Neural progenitor cell (in vitro differentiated cells): Measurements from ENCODE around the gene ASTN1. TPM values are rescaled to one million over a fixed set of nuclear protein-coding genes. Genes with fewer than 3 reads are reported as not detected.
A peak's percentile ranks its signal among the peaks of the same experiment; 100 is the strongest.

ENCODE experiments used
- DNase-seq: peaks from one replicate; pipeline ENCODE4 v3.0.0-alpha.2; 2016; ENCODE audit warnings: low spot score
- H2AFZ ChIP-seq: fragments of 200-600 bp; sonication (generic); replicated peaks from 2 replicates; pipeline ENCODE4 v1.6.1; 2016; ENCODE audit warnings: antibody characterized with exemption
- H3F3A ChIP-seq: fragments of 200-600 bp; sonication (generic); 2 replicates; pipeline ENCODE4 v1.6.1; 2016; ENCODE audit warnings: antibody characterized with exemption, low read depth
- H3K27ac ChIP-seq: fragments of 200-600 bp; sonication (generic); 2 replicates; pipeline ENCODE4 v1.5.1; 2016; ENCODE audit warnings: mild to moderate bottlenecking
- H3K27me3 ChIP-seq: fragments of 200-600 bp; sonication (generic); 2 replicates; pipeline ENCODE4 v1.6.1; 2016; ENCODE audit warnings: mild to moderate bottlenecking, moderate library complexity
- H3K36me3 ChIP-seq: fragments of 200-600 bp; sonication (generic); 2 replicates; pipeline ENCODE4 v1.5.1; 2016
- H3K4me1 ChIP-seq: fragments of 200-600 bp; sonication (generic); 2 replicates; pipeline ENCODE4 v1.6.1; 2016; ENCODE audit warnings: mixed run types
- H3K4me2 ChIP-seq: fragments of 200-600 bp; sonication (generic); 2 replicates; pipeline ENCODE4 v1.6.1; 2016
- H3K4me3 ChIP-seq: fragments of 200-600 bp; sonication (generic); 2 replicates; pipeline ENCODE4 v1.5.1; 2016
- H3K79me2 ChIP-seq: fragments of 200-600 bp; sonication (generic); 2 replicates; pipeline ENCODE4 v1.6.1; 2016; ENCODE audit warnings: low read depth
- H3K9ac ChIP-seq: fragments of 200-600 bp; sonication (generic); 2 replicates; pipeline ENCODE4 v1.6.1; 2016
- H3K9me3 ChIP-seq: fragments of 200-600 bp; sonication (generic); 2 replicates; pipeline ENCODE4 v1.5.1; 2016; ENCODE audit warnings: low read depth
- H4K20me1 ChIP-seq: fragments of 200-600 bp; sonication (generic); 2 replicates; pipeline ENCODE4 v1.6.1; 2016; ENCODE audit warnings: low read depth
- H3K27ac Mint-ChIP-seq: 3 replicates; pipeline ENCODE4 v1.8.0; 2021; ENCODE audit warnings: mixed read lengths
- H3K27me3 Mint-ChIP-seq: 2 replicates; pipeline ENCODE4 v1.8.0; 2022; ENCODE audit warnings: low read depth, mild to moderate bottlenecking, inconsistent platforms, moderate library complexity, mixed read lengths; ENCODE audit not compliant: insufficient read depth
- H3K36me3 Mint-ChIP-seq: 3 replicates; pipeline ENCODE4 v1.8.0; 2021; ENCODE audit warnings: mixed read lengths
- H3K4me1 Mint-ChIP-seq: 3 replicates; pipeline ENCODE4 v1.8.0; 2021; ENCODE audit warnings: mixed read lengths
- H3K4me3 Mint-ChIP-seq: 3 replicates; pipeline ENCODE4 v1.8.0; 2021; ENCODE audit warnings: mild to moderate bottlenecking, moderate library complexity, mixed read lengths
- H3K9me3 Mint-ChIP-seq: 3 replicates; pipeline ENCODE4 v1.8.0; 2020; ENCODE audit warnings: mixed read lengths
- EZH2 ChIP-seq: fragments of 200-600 bp; sonication (generic); IDR thresholded peaks from 2 replicates; pipeline ENCODE4 v1.6.1; 2017; ENCODE audit warnings: antibody characterized with exemption, mild to moderate bottlenecking, moderate library complexity
- EZH2phosphoT487 ChIP-seq: fragments of 200-600 bp; sonication (generic); IDR thresholded peaks from 2 replicates; pipeline ENCODE4 v1.6.1; 2017; ENCODE audit warnings: antibody characterized with exemption
- total RNA-seq: library from RNA; depleted of rRNA; stranded (reverse); fragments of >200 nt; gene quantifications from 2 replicates; pipeline ENCODE4 v1.2.3, GENCODE V29; 2015; ENCODE audit warnings: low replicate concordance
- TF ChIP-seq, protein P1 (sequence below): fragments of 200-600 bp; sonication (generic); IDR thresholded peaks from 2 replicates; pipeline ENCODE4 v1.5.1; 2017; ENCODE audit warnings: antibody characterized with exemption, mild to moderate bottlenecking

The ASTN1 gene
- total RNA-seq, 1 donor from 2014 or later: 7.7 TPM

DNA sequence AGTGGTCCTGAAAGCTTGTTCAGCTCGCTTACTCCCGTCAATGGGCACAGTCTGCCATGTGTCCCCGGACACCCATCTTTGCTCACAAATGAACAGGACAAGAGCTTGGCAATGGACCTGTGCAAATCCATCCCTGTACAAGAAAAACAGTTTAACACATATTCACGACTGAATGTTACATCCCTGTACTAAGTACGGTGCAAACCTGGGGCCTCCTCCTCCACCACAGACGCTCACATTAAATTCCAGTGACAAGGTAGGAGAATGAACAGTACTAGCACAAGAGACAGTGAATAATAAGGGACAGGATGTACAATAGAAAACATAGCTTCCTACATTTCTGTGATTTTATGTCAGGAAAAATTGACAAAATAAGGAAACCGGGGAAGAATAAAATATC is 187.7 kb downstream of the ASTN1 start:
- no peaks in the 10 kb centered on the region for H3K9me3 ChIP-seq
- no peaks in the 10 kb centered on the region for H3K36me3 ChIP-seq
- no peak for DNase-seq
- H3K36me3 Mint-ChIP-seq: no peaks in the 10 kb centered on the region
- no peak overlapping the region for H2AFZ ChIP-seq
- TF ChIP-seq EZH2phosphoT487 (no peak), EZH2 (no peak)
- TF ChIP-seq, protein P1, sequence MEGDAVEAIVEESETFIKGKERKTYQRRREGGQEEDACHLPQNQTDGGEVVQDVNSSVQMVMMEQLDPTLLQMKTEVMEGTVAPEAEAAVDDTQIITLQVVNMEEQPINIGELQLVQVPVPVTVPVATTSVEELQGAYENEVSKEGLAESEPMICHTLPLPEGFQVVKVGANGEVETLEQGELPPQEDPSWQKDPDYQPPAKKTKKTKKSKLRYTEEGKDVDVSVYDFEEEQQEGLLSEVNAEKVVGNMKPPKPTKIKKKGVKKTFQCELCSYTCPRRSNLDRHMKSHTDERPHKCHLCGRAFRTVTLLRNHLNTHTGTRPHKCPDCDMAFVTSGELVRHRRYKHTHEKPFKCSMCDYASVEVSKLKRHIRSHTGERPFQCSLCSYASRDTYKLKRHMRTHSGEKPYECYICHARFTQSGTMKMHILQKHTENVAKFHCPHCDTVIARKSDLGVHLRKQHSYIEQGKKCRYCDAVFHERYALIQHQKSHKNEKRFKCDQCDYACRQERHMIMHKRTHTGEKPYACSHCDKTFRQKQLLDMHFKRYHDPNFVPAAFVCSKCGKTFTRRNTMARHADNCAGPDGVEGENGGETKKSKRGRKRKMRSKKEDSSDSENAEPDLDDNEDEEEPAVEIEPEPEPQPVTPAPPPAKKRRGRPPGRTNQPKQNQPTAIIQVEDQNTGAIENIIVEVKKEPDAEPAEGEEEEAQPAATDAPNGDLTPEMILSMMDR: no peak
- H3K27ac ChIP-seq: no peak overlapping the region
- H3K4me1 ChIP-seq: peaks cover 6% of the 10 kb centered on the region
- no peak overlapping the region for H3K4me3 Mint-ChIP-seq
- H3F3A ChIP-seq: no peaks in the 10 kb centered on the region
- no peaks in the 10 kb centered on the region for H3K9me3 Mint-ChIP-seq
- H3K27me3 Mint-ChIP-seq: peaks cover 4% of the 10 kb centered on the region
- peaks cover 11% of the 10 kb centered on the region for H3K4me1 Mint-ChIP-seq
- H3K27me3 ChIP-seq: no peaks in the 10 kb centered on the region
- no peak overlapping the region for H3K27ac Mint-ChIP-seq
- H3K79me2 ChIP-seq: no peaks in the 10 kb centered on the region
- H3K4me3 ChIP-seq: no peak overlapping the region
- H3K4me2 ChIP-seq: no peak overlapping the region
- no peaks in the 10 kb centered on the region for H4K20me1 ChIP-seq
- no peak overlapping the region for H3K9ac ChIP-seq

DNA sequence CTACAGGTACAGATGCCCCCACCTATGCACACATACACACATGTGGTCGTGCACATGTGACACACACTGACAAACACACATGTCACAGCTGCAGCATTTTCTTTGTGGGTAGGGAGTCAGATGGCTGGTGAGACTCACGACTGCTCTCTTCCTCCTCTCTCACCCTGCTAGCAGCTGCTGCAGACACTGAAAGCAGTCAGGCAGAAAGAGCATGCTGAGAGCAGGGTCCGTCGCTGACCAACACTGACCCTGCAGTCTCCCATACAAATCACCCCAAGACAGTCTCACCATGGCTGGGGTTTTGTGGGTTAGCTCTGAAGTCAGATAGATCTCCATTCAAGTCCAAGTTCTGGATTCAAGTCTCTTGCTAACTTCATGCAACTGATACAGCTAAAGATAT is 188.3 kb downstream of the ASTN1 start:
- Histone ChIP-seq H3K9ac (no peak overlapping the region), H2AFZ (no peak overlapping the region), H4K20me1 (no peaks in the 10 kb centered on the region), H3K4me2 (no peak overlapping the region), H3K79me2 (no peaks in the 10 kb centered on the region), H3K4me3 (no peak overlapping the region), H3K9me3 (no peaks in the 10 kb centered on the region), H3K27me3 (no peaks in the 10 kb centered on the region), H3K36me3 (no peaks in the 10 kb centered on the region), H3F3A (no peaks in the 10 kb centered on the region), H3K4me1 (peaks cover 6% of the 10 kb centered on the region), H3K27ac (no peak overlapping the region)
- H3K9me3 Mint-ChIP-seq: no peaks in the 10 kb centered on the region
- H3K27me3 Mint-ChIP-seq: peaks cover 4% of the 10 kb centered on the region
- H3K4me3 Mint-ChIP-seq: no peak overlapping the region
- no peak overlapping the region for H3K27ac Mint-ChIP-seq
- no peaks in the 10 kb centered on the region for H3K36me3 Mint-ChIP-seq
- peaks cover 11% of the 10 kb centered on the region for H3K4me1 Mint-ChIP-seq
- TF ChIP-seq EZH2phosphoT487 (no peak), EZH2 (no peak)
- TF ChIP-seq, protein P1: no peak
- DNase-seq: peak; percentile 39

DNA sequence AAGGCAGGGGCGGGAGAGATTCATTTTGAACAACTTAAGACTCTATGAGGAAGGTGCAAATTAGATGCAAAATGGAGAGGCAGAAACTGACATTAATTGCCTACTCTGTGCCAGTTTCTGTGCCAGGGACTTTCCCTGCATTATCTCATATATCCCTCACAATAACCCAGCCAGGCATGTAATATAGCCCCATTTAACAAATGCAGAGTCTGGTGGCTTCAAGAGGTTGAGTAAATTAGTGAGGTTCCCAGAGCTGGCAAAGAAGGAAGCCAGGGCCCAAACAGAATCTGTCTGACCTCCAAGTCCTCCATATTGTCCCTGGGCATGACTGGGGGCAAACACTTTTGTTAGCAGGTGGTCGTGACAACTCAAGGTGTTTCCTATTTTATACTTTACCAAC is 199.8 kb downstream of the ASTN1 start:
- Histone ChIP-seq H3F3A (no peaks in the 10 kb centered on the region), H3K9me3 (no peaks in the 10 kb centered on the region), H4K20me1 (no peaks in the 10 kb centered on the region), H3K4me2 (no peak overlapping the region), H3K36me3 (no peaks in the 10 kb centered on the region), H3K9ac (no peak overlapping the region), H2AFZ (no peak overlapping the region), H3K27me3 (no peaks in the 10 kb centered on the region), H3K4me1 (no peaks in the 10 kb centered on the region), H3K79me2 (no peaks in the 10 kb centered on the region), H3K4me3 (no peak overlapping the region), H3K27ac (no peak overlapping the region)
- TF ChIP-seq EZH2phosphoT487 (no peak), EZH2 (no peak)
- TF ChIP-seq, protein P1: no peak
- H3K4me3 Mint-ChIP-seq: no peak overlapping the region
- no peaks in the 10 kb centered on the region for H3K9me3 Mint-ChIP-seq
- H3K4me1 Mint-ChIP-seq: peaks cover 3% of the 10 kb centered on the region
- H3K36me3 Mint-ChIP-seq: peaks cover 4% of the 10 kb centered on the region
- no peak for DNase-seq
- H3K27ac Mint-ChIP-seq: no peak overlapping the region
- H3K27me3 Mint-ChIP-seq: peaks cover 5% of the 10 kb centered on the region

DNA sequence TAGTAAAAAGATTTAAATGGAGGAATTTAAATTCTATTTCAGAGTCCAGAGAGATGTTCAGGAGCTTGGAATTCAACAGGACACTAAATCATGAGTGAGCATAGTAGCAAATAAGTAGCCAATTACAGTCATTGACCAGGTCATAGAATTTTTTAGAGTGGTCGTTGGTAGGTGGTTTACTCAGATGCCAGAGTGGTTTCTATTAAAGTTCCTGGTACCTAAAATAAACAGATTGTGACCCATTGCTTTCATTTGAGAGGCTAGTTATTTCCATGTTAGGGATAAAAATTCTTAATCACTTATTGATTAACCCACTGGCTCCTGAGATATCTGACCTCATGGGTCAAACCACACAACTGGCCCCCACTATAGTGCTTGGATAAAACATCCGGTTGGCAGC is 201.3 kb downstream of the ASTN1 start:
- H3K4me1 Mint-ChIP-seq: peaks cover 10% of the 10 kb centered on the region
- no peaks in the 10 kb centered on the region for H3K9me3 Mint-ChIP-seq
- no peak overlapping the region for H3K4me2 ChIP-seq
- H3K4me3 ChIP-seq: no peak overlapping the region
- no peaks in the 10 kb centered on the region for H4K20me1 ChIP-seq
- H3K27ac ChIP-seq: no peak overlapping the region
- H3K4me3 Mint-ChIP-seq: no peak overlapping the region
- peaks cover 4% of the 10 kb centered on the region for H3K36me3 Mint-ChIP-seq
- H3K9me3 ChIP-seq: no peaks in the 10 kb centered on the region
- no peaks in the 10 kb centered on the region for H3K36me3 ChIP-seq
- H3F3A ChIP-seq: no peaks in the 10 kb centered on the region
- DNase-seq: no peak
- no peaks in the 10 kb centered on the region for H3K4me1 ChIP-seq
- peaks cover 5% of the 10 kb centered on the region for H3K27me3 Mint-ChIP-seq
- no peak overlapping the region for H3K9ac ChIP-seq
- no peaks in the 10 kb centered on the region for H3K79me2 ChIP-seq
- no peak overlapping the region for H3K27ac Mint-ChIP-seq
- no peak overlapping the region for H2AFZ ChIP-seq
- H3K27me3 ChIP-seq: no peaks in the 10 kb centered on the region
- TF ChIP-seq EZH2phosphoT487 (no peak), EZH2 (no peak)
- TF ChIP-seq, protein P1: no peak
